Esophagus squamous epithelium (tissue), 5 donors: ENCODE measurements around the gene DRD4. TPM values are rescaled to one million over a fixed set of nuclear protein-coding genes. Genes with fewer than 3 reads are reported as not detected.

Experiments
- DNase-seq: peaks from one replicate; lab custom pipeline; 2025; lab: John Stamatoyannopoulos, UW
- H3K27ac ChIP-seq, 4 donors: fragments of 200-600 bp; sonication (generic); one replicate each; pipeline ENCODE4 v1.5.1; 2016 to 2019; ENCODE audit warnings: mild to moderate bottlenecking in 1 of 4
- H3K27me3 ChIP-seq, 4 donors: fragments of 200-600 bp; sonication (generic); 1 replicate in 3 of 4; 2 replicates in 1 of 4; pipeline versions ENCODE4 v1.5.1 to v1.6.0; 2017 to 2021; ENCODE audit warnings: antibody characterized with exemption in 1 of 4
- H3K36me3 ChIP-seq, 3 donors: fragments of 200-600 bp; sonication (generic); one replicate each; pipeline ENCODE4 v1.5.1; 2016 to 2019
- H3K4me1 ChIP-seq, 3 donors: fragments of 200-600 bp; sonication (generic); one replicate each; pipeline ENCODE4 v1.5.1; 2017 to 2019
- H3K4me3 ChIP-seq, 4 donors: fragments of 200-600 bp; sonication (generic); 1 replicate in 3 of 4; 2 replicates in 1 of 4; pipeline ENCODE4 v1.5.1; 2016 to 2019; ENCODE audit warnings: mild to moderate bottlenecking in 2 of 4, moderate library complexity in 1 of 4
- H3K9me3 ChIP-seq, 3 donors: fragments of 200-600 bp; sonication (generic); one replicate each; pipeline ENCODE4 v1.5.1; 2016 to 2019
- POLR2A ChIP-seq, 4 donors: fragments of 450-650 bp; IDR thresholded peaks; one replicate each; pipeline ENCODE4 v1.6.1; 2017; ENCODE audit warnings: antibody characterized with exemption in 4 of 4, mild to moderate bottlenecking in 4 of 4, moderate library complexity in 3 of 4
- WGBS, 2 donors: methylation state at CpG; one replicate each; pipeline ENCODE4 v1.1.5; 2018; 5-methylcytosine and 5-hydroxymethylcytosine counted together
- intact Hi-C: fragments of 100-400 bp; cut with DNase I; formaldehyde crosslinking; loops from one replicate; pipeline ENCODE4 v1.15.0; 2022
- total RNA-seq, 4 donors: library from RNA; depleted of rRNA; stranded (reverse); fragments of >200 nt; gene quantifications; one replicate each; pipeline ENCODE4 v1.1.0, GENCODE V29; 2016
- TF ChIP-seq, protein P1 (sequence below), 6 experiments: fragments of 450-650 bp in 4 of 6; fragments of 200-600 bp in 2 of 6; sonication (generic) in 2 of 6; IDR thresholded peaks; one replicate each; pipeline ENCODE4 v1.5.1; 2016 to 2019; ENCODE audit warnings: antibody characterized with exemption in 6 of 6, mild to moderate bottlenecking in 4 of 6, moderate library complexity in 4 of 6
- donor health status: DM: yes; HTN: yes; CAD: no.

Gene DRD4
- total RNA-seq, 4 donors from 2014 or later = 0.76 TPM; not detected in 3

DNA sequence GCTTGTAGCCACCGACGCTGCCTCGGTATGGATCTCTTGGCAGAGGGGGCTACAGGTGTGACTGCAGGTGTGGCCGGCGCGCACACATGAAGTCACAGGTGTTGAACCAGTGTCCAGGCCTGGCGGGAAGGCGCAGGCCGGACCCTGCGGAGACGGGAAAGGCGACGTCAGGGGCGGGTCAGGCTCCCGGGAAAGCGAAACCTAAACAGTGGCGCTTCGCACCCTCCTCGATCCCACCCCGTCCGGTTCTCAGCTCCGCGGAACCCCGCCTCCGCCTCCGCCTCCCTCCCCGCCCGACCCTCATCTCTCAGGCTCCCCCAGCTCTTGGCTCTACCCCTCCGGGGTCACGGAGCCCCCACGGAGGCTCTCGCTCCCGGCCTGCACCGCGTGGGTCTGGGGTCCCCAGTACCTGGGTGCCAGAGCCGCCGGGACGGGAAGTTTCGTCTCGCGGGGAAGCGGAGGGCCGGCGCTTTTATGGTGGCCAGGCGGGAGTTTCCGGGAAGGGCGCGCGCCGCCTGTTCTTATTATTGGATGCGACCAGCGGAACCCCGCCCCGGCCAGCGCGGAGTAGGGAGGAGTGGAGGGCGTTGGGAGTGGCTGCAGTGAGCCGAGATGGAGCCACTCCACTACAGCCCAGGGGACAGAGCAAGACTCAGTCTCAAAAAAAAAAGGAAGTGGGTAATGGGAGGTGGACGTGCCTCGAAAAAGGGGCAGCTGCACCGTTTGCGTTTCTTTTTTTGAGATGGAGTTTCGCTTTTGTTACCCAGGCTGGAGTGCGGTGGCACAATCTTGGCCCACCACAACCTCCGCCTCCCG, 21.4 kb upstream of the DRD4 start, which contains the start of gene IRF7:
TSS of gene IRF7 (minus strand) at position 447 of the 816 bp plus-strand sequence. CDS start 586 bp downstream, outside the sequence.
- Histone ChIP-seq H3K4me1 (peaks cover 32 to 58% (median 45%) of the 10 kb centered on the region in 3 donors), H3K36me3 (peaks cover 10 to 65% (median 23%) of the 10 kb centered on the region in 3 donors), H3K4me3 (peak within 1 kb of the TSS; percentile 58 to 78 (median 72)), H3K9me3 (no peaks in the 10 kb centered on the region), H3K27me3 (no peaks in the 10 kb centered on the region), H3K27ac (peak within 1 kb of the TSS; percentile 94 to 98 (median 97))
- TF ChIP-seq POLR2A (IDR thresholded peaks at IDR 0.05) = peak in 2 of 4 donors; percentile 71 to 87
- TF ChIP-seq, protein P1, sequence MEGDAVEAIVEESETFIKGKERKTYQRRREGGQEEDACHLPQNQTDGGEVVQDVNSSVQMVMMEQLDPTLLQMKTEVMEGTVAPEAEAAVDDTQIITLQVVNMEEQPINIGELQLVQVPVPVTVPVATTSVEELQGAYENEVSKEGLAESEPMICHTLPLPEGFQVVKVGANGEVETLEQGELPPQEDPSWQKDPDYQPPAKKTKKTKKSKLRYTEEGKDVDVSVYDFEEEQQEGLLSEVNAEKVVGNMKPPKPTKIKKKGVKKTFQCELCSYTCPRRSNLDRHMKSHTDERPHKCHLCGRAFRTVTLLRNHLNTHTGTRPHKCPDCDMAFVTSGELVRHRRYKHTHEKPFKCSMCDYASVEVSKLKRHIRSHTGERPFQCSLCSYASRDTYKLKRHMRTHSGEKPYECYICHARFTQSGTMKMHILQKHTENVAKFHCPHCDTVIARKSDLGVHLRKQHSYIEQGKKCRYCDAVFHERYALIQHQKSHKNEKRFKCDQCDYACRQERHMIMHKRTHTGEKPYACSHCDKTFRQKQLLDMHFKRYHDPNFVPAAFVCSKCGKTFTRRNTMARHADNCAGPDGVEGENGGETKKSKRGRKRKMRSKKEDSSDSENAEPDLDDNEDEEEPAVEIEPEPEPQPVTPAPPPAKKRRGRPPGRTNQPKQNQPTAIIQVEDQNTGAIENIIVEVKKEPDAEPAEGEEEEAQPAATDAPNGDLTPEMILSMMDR (IDR thresholded peaks at IDR 0.05) = no peak
- peak; percentile 92 for DNase-seq
- intact Hi-C loops = loop anchor here (5.0 kb wide), 1 partner anchor 48 kb away; no protein-coding TSS in a partner anchor
- 0 to 4% methylated on average over 5 to 44 of the region's 66 CpGs for WGBS, 2 donors

DNA sequence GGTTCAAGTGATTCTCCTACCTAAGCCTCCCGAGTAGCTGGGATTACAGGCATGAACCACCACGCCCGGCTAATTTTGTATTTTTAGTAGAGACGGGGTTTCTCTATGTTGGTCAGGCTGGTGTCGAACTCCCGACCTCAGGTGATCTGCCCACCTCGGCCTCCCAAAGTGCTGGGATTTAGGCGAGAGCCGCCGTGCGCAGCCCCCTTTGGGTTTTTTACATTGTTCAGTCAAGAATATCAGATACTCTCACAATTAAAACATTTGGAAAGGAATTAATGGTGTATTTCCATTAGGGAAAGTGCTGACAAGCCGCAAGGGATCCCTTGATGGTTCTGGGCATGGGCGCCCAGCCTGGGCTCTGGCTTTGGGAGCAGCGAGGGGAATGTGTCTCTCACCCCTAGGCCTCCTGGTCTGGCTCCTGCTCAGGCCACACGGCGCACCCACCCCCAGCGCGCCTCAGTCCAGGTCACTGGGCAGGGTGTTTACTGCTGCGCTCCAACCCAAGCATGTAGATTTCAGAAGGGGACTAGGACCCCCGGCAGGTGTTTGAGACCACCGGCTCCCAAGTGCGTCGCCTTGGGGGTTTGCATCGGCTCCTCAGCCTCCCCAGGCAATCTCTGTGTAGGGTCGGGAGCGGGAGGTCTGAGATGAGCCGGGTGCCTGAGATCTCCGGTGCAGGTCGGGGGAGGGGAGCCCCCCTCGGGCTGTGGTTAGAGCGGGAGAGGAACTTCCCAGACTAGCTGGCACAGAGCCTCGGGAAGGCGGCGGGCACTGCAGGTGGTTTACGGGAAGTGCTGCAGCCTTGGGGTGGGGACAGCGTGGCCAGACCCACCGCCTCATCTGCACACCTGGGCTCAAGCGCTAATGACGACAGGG, 20.5 kb upstream of the DRD4 start:
- Histone ChIP-seq H3K4me1 (peaks cover 32 to 51% (median 45%) of the 10 kb centered on the region in 3 donors), H3K9me3 (no peaks in the 10 kb centered on the region), H3K4me3 (peak overlapping the region; percentile 58 to 78 (median 72)), H3K36me3 (peaks cover 1 to 61% (median 16%) of the 10 kb centered on the region in 3 donors), H3K27me3 (no peaks in the 10 kb centered on the region), H3K27ac (peak overlapping the region; percentile 94 to 98 (median 97))
- TF ChIP-seq, protein P1 (IDR thresholded peaks at IDR 0.05) = no peak
- no peak for TF ChIP-seq POLR2A (IDR thresholded peaks at IDR 0.05)
- DNase-seq = no peak
- intact Hi-C loops = loop anchor here (5.0 kb wide), 1 partner anchor 49 kb away; no protein-coding TSS in a partner anchor
- 73 to 75% methylated on average over 13 to 17 of the region's 39 CpGs for WGBS, 2 donors

DNA sequence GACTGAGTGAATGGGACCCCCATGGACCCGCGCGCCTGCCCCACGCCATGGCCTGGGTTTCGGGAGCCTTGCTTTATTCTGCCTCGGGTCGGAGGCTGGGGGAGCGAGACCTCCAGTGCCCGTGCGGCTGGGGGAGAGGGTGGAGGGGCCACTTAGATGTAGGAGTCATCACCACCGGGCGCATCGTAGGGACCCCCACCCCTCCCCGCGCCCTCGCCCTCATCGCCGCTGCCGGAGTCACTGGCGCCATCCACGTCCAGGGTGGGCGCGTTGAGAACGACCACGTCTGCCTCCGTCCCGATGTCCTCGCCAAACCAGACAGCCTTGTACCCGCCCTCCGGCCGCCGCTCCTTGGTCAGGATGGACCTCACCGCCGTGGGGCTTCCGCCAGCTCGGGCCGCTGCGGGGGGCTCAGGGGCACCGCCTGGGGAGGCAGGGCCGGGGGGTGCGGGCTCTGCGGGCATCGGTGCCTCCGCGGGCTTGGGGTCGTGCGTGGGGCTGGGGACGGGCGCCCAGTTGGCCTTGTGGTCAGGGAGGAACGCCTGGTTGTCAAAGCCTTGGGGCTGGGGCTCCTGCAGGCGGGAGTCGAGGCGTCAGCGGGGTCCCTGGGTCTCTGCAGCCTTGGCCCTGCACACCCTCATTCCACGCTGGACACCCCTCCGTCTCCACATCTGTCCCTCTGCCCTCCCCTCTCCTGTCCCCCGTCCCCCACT, 19.7 kb upstream of the DRD4 start:
- Histone ChIP-seq H3K9me3 (no peaks in the 10 kb centered on the region), H3K27me3 (no peaks in the 10 kb centered on the region), H3K36me3 (peaks cover 0 to 61% (median 9%) of the 10 kb centered on the region in 3 donors), H3K4me1 (peaks cover 28 to 43% (median 41%) of the 10 kb centered on the region in 3 donors), H3K4me3 (no peak overlapping the region), H3K27ac (no peak overlapping the region)
- whole genome bisulfite sequencing, 2 donors = 89 to 93% methylated on average over 10 to 33 of the region's 57 CpGs
- DNase-seq = no peak
- no peak for TF ChIP-seq POLR2A (IDR thresholded peaks at IDR 0.05)
- TF ChIP-seq, protein P1 (IDR thresholded peaks at IDR 0.05) = no peak
- intact Hi-C loops = loop anchor here (5.0 kb wide), 1 partner anchor 50 kb away; no protein-coding TSS in a partner anchor

DNA sequence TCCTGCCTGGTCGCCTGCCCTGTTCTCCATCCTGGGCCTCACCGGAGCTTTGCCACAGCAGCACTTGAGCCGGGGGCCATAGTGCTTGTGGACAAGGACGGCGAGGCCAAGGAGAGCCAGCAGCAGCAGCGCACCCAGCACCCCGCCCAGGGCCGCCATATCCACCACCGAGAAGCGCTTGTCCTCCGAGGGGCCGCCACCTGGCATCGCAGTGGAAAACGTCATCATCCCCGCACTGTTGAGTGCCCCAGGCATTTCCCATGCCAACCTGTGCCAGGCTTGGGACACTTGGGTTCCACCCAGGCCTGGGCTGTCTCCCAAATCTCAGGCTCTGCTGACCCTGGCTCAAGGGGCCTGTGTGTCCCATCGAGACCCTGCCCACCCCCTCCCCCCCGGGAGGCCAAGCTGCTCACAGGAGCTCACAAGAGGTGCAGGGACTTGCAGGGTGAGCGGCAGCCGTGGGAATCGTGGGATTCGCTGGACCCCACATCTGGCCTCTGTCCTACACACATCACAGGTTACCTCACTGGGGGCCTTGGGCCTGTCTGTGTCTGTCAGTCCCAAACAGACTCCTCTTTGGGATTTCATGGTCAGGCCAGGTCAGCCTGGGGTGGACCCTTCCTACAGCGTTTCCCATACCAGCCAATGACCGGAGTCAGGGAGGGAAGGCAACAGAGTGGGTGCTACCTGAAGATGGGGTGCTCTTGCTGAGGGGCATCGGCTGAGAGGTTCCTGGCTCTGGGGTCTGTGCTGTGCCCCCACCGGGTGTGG, 19.0 kb upstream of the DRD4 start:
- intact Hi-C loops = loop anchor here (5.0 kb wide), 1 partner anchor 51 kb away; no protein-coding TSS in a partner anchor
- no peak for DNase-seq
- peaks cover 23 to 35% (median 35%) of the 10 kb centered on the region in 3 donors for H3K4me1 ChIP-seq
- TF ChIP-seq, protein P1 (IDR thresholded peaks at IDR 0.05) = no peak
- TF ChIP-seq POLR2A (IDR thresholded peaks at IDR 0.05) = no peak
- no peaks in the 10 kb centered on the region for H3K27me3 ChIP-seq
- peaks cover 0 to 61% (median 2%) of the 10 kb centered on the region in 3 donors for H3K36me3 ChIP-seq
- no peak overlapping the region for H3K27ac ChIP-seq
- 97 to 100% methylated on average over 1 to 6 of the region's 25 CpGs for WGBS, 2 donors
- H3K9me3 ChIP-seq = no peaks in the 10 kb centered on the region
- no peak overlapping the region for H3K4me3 ChIP-seq
